GM21526 (cell line): ENCODE measurements around the gene KLRC2.
"Not testable (repeated sequence)": the region's sequence is repeated elsewhere in the genome, so short reads cannot be mapped to it uniquely, and the experiment has no call there.

Source experiments
- ATAC-seq: cut with Tn5 transposase; IDR thresholded peaks from one replicate; pipeline ENCODE4 v1.9.1; 2021; ENCODE audit warnings: moderate library complexity; ENCODE audit not compliant: unreplicated experiment, low FRiP score

Gene KLRC2

DNA sequence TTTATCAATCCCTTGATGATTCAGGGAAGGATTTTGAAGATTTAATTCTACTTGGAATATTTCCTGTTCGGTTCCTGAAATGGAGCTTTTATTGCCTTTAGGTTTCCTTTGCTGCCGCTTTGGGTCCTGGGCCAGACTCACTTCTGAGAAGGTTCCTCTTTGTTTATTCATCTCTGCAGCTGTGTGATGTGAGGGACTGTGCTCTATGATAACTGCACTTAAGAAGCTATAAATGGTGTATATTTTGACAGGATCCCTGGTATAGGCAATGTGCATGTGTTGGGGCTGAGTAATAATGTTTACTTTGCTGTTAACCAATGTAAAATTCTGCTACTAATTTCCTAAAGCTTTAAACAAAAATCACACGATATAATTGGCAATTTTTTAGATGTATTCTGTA, at the start of gene KLRC2:
TSS of gene KLRC2 (minus strand) at position 195 of the 400 bp plus-strand sequence. CDS start at position 171, 24 bp downstream.
- ATAC-seq = not testable (repeated sequence)

DNA sequence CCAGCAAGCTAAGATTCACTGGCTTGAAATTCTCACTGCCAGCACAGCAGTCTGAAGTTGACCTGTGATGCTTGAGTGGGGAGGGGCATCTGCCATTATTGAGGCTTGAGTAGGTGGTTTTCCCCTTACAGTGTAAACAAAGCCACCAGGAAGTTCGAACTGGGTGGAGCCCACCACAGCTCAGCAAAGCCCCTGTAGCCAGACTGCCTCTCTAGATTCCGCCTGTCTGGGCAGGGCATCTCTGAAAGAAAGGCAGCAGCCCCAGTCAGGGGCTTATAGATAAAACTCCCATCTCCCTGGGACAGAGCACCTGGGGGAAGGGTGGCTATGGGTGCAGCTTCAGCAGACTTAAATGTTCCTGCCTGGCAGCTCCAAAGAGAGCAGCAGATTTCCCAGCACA, 46.1 kb upstream of the KLRC2 start:
- not testable (repeated sequence) for ATAC-seq

DNA sequence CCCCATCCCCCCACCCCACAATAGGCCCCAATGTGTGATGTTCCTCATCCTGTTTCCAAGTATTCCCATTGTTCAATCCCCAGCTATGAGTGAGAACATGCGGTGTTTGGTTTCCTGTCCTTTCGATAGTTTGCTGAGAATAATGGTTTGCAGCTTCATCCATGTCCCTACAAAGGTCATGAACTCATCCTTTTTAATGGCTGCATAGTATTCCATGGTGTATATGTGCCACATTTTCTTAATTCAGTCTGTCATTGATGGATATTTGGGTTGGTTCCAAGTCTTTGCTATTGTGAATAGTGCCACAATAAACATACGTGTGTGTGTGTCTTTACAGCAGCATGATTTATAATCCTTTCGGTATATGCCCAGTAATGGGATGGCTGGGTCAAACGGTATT, 37.0 kb upstream of the KLRC2 start:
- ATAC-seq = not testable (repeated sequence)

DNA sequence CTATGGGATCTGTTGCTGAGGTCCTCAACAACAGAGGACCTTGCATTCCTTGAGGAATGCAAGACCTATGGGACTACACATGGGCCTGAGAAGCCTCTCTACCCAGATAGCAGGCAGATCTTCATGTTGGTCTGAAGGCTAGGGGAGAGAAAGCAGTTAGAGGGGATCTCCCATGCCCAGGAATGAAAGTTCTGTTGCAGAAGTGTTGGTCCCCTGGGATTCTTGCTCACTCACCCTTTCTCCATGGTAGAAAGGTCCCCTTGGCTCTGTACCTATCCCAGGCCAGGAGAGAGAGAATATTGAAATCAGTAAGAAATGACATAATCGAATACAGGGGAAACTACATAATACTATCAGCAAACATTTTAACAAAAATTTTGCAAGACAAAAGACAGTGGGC, 33.9 kb upstream of the KLRC2 start:
- no peak for ATAC-seq

DNA sequence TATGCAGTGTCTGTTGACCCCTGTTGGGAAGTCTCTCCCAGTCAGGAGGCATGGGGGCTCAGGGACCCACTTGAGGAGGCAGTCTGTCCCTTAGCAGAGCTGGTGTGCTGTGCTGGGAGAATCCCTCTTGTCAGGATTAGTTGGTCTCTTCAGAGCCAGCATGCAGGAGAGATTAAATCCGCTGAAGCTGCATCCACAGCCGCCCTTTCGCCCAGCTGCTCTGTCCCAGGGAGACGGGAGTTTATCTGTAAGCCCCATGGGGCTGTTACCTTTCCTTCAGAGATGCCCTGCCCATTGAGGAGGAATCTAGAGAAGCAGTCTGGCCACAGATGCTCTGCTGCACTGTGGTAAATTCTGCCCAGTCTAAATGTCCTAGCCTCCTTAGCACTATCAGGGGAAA, 30.5 kb upstream of the KLRC2 start:
- no peak for ATAC-seq

DNA sequence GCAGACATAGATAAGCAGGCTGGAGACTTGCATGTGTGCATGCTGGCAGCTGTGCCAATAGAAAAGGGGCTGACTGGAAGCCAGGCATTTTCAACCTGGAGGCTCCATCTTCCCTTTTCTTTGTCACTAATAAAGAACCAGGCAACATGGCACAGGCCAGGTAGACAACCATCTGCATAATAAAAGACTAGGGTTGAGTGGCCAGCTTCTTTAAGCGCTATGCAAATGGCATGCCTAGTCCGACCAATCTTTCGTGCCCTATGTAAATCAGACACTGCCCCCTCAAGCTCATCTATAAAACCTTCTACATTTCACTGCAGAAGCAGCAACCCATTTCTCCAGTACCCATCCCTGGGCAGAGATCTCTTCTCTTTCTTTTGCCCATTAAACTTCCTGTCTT, 21.9 kb upstream of the KLRC2 start:
- no peak for ATAC-seq

DNA sequence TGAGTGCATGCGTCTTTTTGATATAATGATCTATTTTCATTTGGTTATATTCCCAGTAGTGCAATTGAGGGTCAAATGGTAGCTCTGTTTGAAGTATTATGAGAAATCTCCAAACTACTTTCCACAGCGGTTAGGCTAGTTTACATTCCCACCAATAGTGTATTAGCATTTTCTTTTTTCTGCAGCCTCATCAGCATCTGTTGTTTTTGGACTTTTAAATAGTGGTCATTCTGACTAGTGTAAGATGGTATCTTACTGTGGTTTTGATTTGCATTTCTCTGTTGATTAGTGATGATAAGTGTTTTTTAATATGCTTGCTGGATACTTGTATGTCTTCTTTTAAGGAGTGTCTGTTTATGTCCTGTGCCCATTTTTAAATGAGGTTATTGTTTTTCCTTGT, 21.0 kb upstream of the KLRC2 start:
- no peak for ATAC-seq

DNA sequence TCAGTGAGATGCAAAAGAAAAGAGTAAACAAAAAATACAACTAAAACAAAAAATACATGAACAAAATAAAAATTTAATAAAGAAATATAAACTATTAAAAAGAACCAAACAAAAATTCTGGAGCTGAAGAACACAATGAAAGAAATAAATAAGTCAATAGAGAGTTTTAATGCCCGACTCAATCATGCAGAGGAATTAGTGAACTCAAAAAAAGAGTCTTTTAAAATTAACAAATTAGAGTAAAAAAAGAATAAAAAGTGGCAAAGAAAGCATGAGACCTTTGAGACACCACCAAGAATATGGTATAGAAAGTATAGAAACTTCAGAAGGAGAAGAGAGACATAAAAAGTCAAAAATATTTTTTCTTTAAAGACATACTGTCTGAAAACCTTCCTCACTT, 20.0 kb upstream of the KLRC2 start:
- no peak for ATAC-seq

DNA sequence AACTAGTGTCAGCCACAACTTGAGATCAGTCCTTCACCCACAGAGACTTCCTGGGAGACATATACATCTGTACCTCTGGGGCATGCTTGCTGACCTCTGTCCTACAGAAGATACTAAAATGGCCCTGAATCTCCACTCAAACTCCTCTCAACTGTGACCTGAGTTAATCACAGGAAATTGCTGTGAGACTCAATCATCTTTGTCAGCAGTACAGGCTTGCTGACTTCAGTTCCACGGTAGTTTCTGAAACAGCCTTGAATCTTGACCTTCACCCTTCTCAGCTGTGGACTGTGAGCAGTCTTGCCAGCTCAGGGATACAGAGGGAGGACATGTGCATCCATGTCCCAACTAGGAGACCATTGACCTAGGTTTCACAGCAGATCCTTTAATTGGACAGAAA, 18.7 kb upstream of the KLRC2 start:
- ATAC-seq = no peak

DNA sequence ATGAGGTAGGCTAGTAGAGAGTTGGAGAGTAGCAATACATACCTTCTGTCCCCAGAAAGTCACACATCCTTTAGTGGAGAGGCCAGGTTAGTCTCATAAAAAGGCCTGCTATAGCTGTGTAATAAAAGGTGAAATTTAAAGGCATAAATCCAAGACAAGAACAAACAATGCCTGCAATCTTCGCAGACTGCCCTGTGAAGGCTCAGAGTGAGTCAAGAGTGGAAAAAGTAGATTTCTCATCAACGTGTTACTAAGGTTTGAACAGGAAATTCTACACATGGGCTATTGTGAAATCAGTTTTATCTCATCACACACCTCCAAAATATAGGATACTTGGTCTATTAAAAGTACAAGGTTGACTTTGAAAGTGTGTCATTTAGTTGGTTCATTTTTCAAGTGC, 17.3 kb upstream of the KLRC2 start, which contains the start of gene KLRC1:
TSS of gene KLRC1 (minus strand) at position 222 of the 400 bp plus-strand sequence. CDS start 2,221 bp downstream, outside the sequence.
- ATAC-seq = no peak

DNA sequence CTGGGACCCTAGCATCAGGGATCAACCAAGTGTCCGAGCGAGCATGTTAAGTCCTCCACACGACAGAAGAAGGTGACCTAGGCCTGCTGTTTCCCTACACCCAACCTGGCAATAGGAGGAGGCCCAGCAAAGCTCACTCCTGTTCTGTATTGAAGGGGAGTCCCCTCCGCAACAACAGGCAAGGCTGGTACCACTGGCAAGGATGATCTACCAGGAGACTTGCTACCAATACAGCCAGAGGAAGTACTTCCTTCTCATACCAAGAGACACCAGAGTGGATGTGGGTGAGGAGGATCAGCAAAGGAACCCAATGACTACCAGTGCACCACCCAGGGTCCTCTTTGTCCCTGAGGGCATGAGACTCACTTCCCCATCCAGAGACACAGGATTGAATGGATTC, 12.4 kb upstream of the KLRC2 start:
- ATAC-seq = no peak

DNA sequence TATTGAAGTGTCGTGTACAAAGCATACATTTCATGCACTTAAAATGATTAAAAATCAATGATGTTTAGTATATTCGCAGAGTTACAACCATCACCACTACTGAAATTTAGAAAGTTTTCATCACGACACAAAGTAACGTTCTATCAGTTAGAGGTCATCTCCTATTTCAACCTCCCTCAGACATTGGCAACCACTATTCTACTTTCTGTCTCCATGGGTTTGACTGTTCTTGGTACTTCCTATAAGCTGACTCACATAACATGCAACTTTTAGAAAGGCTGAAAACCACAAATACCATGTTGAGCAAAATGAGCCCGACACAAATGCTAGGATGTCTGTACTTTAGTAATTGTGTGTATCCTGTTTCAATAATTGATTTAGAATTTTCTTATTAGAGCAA, 10.2 kb upstream of the KLRC2 start:
- ATAC-seq = not testable (repeated sequence)

DNA sequence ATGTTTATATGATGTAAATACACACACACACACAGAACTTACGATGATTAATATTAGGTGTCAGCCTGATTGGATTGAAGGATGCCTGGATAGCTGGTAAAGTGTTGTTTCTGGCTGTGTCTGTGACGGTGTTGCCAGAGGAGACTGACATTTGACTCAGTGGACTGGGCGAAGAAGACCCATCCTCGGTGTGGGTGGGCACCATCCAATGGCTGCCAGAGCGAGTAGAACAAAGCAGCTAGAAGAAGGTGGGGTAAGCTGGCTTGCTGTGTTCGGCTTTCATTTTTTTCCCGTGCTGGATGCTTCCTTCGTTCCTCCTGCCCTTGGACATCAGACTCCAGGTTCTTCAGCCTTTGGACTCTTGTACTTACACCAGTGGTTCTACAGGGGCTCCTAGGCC, 5.3 kb upstream of the KLRC2 start:
- not testable (repeated sequence) for ATAC-seq

DNA sequence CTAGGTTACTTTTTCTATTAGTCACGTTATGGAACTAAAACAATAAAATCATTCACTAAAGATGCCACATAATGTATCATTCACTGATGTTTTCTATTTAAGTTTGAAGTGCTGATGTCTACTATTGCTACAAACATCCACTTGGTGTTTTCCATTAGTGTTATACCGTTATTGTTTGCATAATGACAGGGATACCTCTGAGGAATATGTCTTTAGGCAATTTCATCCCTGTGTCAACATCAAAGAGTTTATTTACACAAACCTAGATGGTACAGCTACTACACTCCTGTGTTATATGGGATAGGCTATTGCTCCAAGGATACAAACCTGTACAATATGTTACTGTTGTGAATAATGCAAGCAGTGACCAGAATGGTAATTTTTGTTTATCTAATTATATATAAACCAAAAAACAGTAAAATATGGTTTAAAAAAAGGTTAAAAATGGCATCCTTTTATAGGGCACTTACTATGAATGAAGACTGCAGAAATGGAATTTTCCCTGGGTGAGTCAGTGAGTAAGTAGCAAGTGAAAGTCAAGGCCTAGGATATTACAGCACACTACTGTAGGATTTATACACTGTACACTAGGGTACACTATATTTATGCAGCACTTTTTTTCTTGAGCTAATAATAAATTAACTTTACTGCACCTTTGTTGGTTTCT, 3.9 kb upstream of the KLRC2 start:
- ATAC-seq = not testable (repeated sequence)

DNA sequence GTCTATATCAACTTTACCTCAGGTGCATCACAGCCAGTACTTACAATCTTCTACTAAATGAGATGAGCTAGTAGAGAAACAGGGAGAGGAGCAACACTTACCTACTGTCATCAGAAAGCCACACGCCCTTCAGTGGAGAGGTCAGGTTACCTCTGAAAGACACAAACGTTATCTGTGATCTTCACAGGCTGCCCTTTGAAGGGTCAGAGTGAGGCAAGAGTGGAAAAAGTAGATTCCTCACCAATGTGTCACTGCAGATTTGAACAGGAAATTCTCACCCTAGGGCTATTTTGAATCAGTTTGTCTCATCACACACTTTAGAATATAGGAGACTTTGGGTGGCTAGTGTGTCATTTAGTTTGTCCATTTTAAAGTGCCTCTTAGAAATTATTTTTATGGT, 1.8 kb upstream of the KLRC2 start:
- not testable (repeated sequence) for ATAC-seq

DNA sequence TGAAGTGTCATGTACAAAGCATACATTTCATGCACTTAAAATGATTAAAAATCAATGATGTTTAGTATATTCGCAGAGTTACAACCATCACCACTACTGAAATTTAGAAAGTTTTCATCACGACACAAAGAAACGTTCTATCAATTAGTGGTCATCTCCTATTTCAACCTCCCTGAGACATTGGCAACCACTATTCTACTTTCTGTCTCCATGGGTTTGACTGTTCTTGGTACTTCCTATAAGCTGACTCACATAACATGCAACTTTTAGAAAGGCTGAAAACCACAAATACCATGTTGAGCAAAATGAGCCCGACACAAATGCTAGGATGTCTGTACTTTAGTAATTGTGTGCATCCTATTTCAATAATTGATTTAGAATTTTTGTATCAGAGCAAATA, 5.2 kb downstream of the KLRC2 start:
- ATAC-seq = not testable (repeated sequence)

DNA sequence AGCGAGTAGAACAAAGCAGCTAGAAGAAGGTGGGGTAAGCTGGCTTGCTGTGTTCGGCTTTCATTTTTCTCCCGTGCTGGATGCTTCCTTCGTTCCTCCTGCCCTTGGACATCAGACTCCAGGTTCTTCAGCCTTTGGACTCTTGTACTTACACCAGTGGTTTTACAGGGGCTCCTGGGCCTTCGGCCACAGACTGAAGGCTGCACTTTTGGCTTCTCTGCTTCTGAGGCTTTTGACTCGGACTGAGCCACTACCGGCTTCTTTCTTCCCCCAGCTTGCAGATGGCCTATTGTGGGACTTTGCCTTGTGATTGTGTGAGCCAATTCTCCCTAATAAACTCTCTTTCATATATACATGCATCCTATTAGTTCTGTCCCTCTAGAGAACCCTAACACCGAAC, 9.9 kb downstream of the KLRC2 start:
- ATAC-seq = not testable (repeated sequence)

DNA sequence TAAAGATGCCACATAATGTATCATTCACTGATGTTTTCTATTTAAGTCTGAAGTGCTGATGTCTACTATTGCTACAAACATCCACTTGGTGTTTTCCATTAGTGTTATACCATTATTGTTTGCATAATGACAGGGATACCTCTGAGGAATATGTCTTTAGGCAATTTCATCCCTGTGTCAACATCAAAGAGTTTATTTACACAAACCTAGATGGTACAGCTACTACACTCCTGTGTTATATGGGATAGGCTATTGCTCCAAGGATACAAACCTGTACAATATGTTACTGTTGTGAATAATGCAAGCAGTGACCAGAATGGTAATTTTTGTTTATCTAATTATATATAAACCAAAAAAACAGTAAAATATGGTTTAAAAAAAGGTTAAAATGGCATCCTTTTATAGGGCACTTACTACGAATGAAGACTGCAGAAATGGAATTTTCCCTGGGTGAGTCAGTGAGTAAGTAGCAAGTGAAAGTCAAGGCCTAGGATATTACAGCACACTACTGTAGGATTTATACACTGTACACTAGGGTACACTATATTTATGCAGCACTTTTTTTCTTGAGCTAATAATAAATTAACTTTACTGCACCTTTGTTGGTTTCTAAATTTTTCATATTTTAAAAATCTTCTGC, 11.4 kb downstream of the KLRC2 start:
- not testable (repeated sequence) for ATAC-seq

DNA sequence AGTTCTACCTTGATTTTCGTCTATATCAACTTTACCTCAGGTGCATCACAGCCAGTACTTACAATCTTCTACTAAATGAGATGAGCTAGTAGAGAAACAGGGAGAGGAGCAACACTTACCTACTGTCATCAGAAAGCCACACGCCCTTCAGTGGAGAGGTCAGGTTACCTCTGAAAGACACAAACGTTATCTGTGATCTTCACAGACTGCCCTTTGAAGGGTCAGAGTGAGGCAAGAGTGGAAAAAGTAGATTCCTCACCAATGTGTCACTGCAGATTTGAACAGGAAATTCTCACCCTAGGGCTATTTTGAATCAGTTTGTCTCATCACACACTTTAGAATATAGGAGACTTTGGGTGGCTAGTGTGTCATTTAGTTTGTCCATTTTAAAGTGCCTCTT, 13.7 kb downstream of the KLRC2 start:
- ATAC-seq = not testable (repeated sequence)

DNA sequence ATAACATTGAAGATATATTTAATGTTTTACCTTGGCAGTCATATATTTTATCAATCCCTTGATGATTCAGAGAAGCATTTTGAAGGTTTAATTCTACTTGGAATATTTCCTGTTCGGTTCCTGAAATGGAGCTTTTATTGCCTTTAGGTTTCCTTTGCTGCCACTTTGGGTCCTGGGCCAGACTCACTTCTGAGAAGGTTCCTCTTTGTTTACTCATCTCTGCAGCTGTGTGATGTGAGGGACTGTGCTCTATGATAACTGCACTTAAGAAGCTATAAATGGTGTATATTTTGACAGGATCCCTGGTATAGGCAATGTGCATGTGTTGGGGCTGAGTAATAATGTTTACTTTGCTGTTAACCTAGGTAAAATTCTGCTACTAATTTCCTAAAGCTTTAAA, 15.5 kb downstream of the KLRC2 start, which contains the start of gene KLRC3:
TSS of gene KLRC3 (minus strand) at position 262 of the 400 bp plus-strand sequence. CDS start at position 217, 45 bp downstream.
- ATAC-seq = not testable (repeated sequence)

DNA sequence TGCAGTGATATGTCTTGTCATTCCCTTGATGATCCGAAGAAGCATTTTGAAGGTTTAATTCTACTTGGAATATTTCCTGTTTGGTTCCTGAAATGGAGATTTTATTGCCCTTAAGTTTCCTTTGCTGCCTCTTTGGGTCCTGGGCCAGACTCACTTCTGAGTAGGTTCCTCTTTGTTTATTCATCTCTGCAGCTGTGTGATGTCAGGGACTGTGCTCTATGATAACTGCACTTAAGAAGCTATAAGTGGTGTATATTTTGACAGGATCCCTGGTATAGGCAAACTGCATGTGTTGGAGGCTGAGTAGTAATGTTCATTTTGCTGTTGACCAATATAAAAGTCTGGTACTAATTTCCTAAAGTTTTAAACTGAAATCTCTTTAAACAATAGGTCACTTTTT, 26.4 kb downstream of the KLRC2 start, which contains the start of gene KLRC4:
TSS of gene KLRC4 (minus strand) at position 366 of the 400 bp plus-strand sequence. CDS start at position 184, 182 bp downstream.
- ATAC-seq = no peak

DNA sequence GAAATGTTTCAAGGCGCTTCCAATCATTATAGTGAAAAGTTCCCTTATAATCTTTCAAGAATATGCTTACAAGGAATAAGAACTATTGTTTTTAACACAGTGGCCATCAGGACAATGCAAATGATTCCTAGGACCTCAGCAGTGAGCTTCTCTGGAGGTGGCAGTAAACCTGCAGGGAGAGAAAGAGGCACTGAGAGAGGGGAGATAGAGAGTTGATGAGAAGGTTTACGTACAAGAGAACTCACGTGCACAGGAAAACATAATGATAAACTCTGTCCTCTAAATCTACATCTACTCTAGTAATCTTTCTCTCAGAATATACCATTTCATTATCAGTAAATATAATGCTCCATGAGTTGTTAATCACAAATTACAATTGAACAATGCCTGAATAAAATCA, 27.0 kb downstream of the KLRC2 start:
- ATAC-seq = no peak
